Neuronal stem cell (in vitro differentiated cells): ENCODE data around the gene PRRC2C.

ENCODE experiments used
- DNase-seq: peaks from one replicate; pipeline ENCODE4 v3.0.0-alpha.2; 2013; ENCODE audit warnings: low spot score
- H2AFZ ChIP-seq: one replicate; pipeline ENCODE4 v1.6.1; 2013; ENCODE audit warnings: mild to moderate bottlenecking, low read length, inconsistent platforms
- H2AK5ac ChIP-seq: 2 replicates; pipeline ENCODE4 v1.6.1; 2013; ENCODE audit warnings: low read depth, mild to moderate bottlenecking, inconsistent platforms, low read length, moderate library complexity, mixed read lengths
- H2BK120ac ChIP-seq: 2 replicates; pipeline ENCODE4 v1.6.1; 2013; ENCODE audit warnings: low read depth, mild to moderate bottlenecking, inconsistent platforms, low read length, moderate library complexity, mixed read lengths
- H2BK12ac ChIP-seq: one replicate; pipeline ENCODE4 v1.6.1; 2013; ENCODE audit warnings: low read length, inconsistent platforms
- H2BK15ac ChIP-seq: 2 replicates; pipeline ENCODE4 v1.6.1; 2013; ENCODE audit warnings: mild to moderate bottlenecking, low read length, inconsistent platforms, mixed read lengths
- H2BK5ac ChIP-seq: one replicate; pipeline ENCODE4 v1.6.1; 2013; ENCODE audit warnings: inconsistent platforms, mild to moderate bottlenecking, low read length, moderate library complexity
- H3K14ac ChIP-seq: one replicate; pipeline ENCODE4 v1.6.1; 2013; ENCODE audit warnings: low read length, inconsistent platforms
- H3K18ac ChIP-seq: 2 replicates; pipeline ENCODE4 v1.6.1; 2013; ENCODE audit warnings: low read length, inconsistent platforms
- H3K23ac ChIP-seq: 2 replicates; pipeline ENCODE4 v1.6.1; 2013; ENCODE audit warnings: low read depth, mild to moderate bottlenecking, mixed read lengths, low read length, inconsistent platforms; ENCODE audit not compliant: poor library complexity
- H3K27ac ChIP-seq: replicated peaks from 3 replicates; pipeline ENCODE4 v1.5.1; 2013; ENCODE audit warnings: low read length, inconsistent platforms
- H3K27me3 ChIP-seq, 3 experiments: 2 replicates each; pipeline ENCODE4 v1.6.1; 2013; ENCODE audit warnings: low read length in 3 of 3, mild to moderate bottlenecking in 2 of 3, inconsistent platforms in 1 of 3, low read depth in 1 of 3, mixed read lengths in 1 of 3, moderate library complexity in 1 of 3; ENCODE audit not compliant: control insufficient read depth in 3 of 3, insufficient read depth in 3 of 3
- H3K36me3 ChIP-seq, 2 donors: replicated peaks in 1 of 2; 2 replicates each; pipeline ENCODE4 v1.6.1; 2013; ENCODE audit warnings: low read length in 2 of 2; ENCODE audit not compliant: control insufficient read depth in 2 of 2, insufficient read depth in 2 of 2
- H3K4ac ChIP-seq: 2 replicates; pipeline ENCODE4 v1.6.1; 2013; ENCODE audit warnings: inconsistent platforms, mild to moderate bottlenecking, low read length, moderate library complexity
- H3K4me1 ChIP-seq, 2 donors: 1 replicate in 1 of 2; 2 replicates in 1 of 2; pipeline ENCODE4 v1.6.1; 2013; ENCODE audit warnings: low read length in 2 of 2, low read depth in 1 of 2; ENCODE audit not compliant: control insufficient read depth in 2 of 2, insufficient read depth in 1 of 2
- H3K4me2 ChIP-seq: one replicate; pipeline ENCODE4 v1.6.1; 2013; ENCODE audit warnings: mild to moderate bottlenecking, low read length, inconsistent platforms; ENCODE audit not compliant: insufficient read depth, poor library complexity, severe bottlenecking
- H3K4me3 ChIP-seq, 2 donors: 2 replicates each; pipeline ENCODE4 v1.5.1; 2013; ENCODE audit warnings: low read length in 2 of 2, mild to moderate bottlenecking in 2 of 2, inconsistent platforms in 1 of 2, moderate library complexity in 1 of 2
- H3K79me1 ChIP-seq: one replicate; pipeline ENCODE4 v1.6.1; 2013; ENCODE audit warnings: low read depth, mild to moderate bottlenecking, inconsistent platforms, low read length, moderate library complexity
- H3K9ac ChIP-seq: one replicate; pipeline ENCODE4 v1.6.1; 2013; ENCODE audit warnings: mild to moderate bottlenecking, low read depth, low read length, inconsistent platforms; ENCODE audit not compliant: poor library complexity
- H3K9me3 ChIP-seq, 2 donors: replicated peaks in 1 of 2; 2 replicates each; pipeline versions ENCODE3 to v1.6.1; 2013; ENCODE audit warnings: low read length in 2 of 2, mild to moderate bottlenecking in 2 of 2, inconsistent platforms in 1 of 2, low read depth in 1 of 2, mixed read lengths in 1 of 2, moderate library complexity in 1 of 2; ENCODE audit not compliant: control insufficient read depth in 2 of 2, insufficient read depth in 1 of 2
- H4K8ac ChIP-seq: one replicate; pipeline ENCODE4 v1.6.1; 2013; ENCODE audit warnings: low read depth, mild to moderate bottlenecking, inconsistent platforms, low read length, moderate library complexity
- H4K91ac ChIP-seq: one replicate; pipeline ENCODE4 v1.6.1; 2013; ENCODE audit warnings: low read length, low read depth, mild to moderate bottlenecking, inconsistent platforms; ENCODE audit not compliant: poor library complexity
- WGBS, 2 donors: extraction: QIAGEN DNeasy Blood & Tissue Kit; methylation state at CpG; one replicate each; pipeline ENCODE4 v1.1.7; 2013; ENCODE audit warnings: missing lambda C conversion rate in 2 of 2, mixed read lengths in 1 of 2; ENCODE audit not compliant: insufficient read length in 2 of 2, insufficient replicate concordance in 1 of 2; ENCODE audit errors: extremely low coverage in 2 of 2; 5-methylcytosine and 5-hydroxymethylcytosine counted together

The PRRC2C gene

GRCh38 chr1:171506525-171507304 lies 21.4 kb downstream of the PRRC2C start:
- Histone ChIP-seq H3K9me3 (no peaks in the 10 kb centered on the region), H3K14ac (no peak overlapping the region), H2BK5ac (no peak overlapping the region), H2BK15ac (no peak overlapping the region), H2AFZ (no peak overlapping the region), H3K36me3 (peaks cover 2 to 25% of the 10 kb centered on the region in 2 donors), H3K4me3 (no peak overlapping the region), H4K8ac (no peak overlapping the region), H3K27ac (no peak overlapping the region), H3K4me2 (no peak overlapping the region), H3K18ac (no peak overlapping the region), H3K23ac (no peak overlapping the region), H4K91ac (no peak overlapping the region), H2BK120ac (no peak overlapping the region), H3K4me1 (peaks cover 3% of the 10 kb centered on the region in 2 donors), H2BK12ac (no peak overlapping the region), H2AK5ac (no peak overlapping the region), H3K27me3 (no peaks in the 10 kb centered on the region), H3K79me1 (no peaks in the 10 kb centered on the region), H3K9ac (no peak overlapping the region), H3K4ac (no peak overlapping the region)
- WGBS, 2 donors = no CpG with 5 or more reads among the region's 1 CpG
- DNase-seq = no peak

- Histone ChIP-seq H3K36me3 (peaks cover 2 to 26% of the 10 kb centered on the region in 2 donors), H3K27ac (no peak overlapping the region), H3K4me2 (no peak overlapping the region), H2BK15ac (no peak overlapping the region), H2BK5ac (no peak overlapping the region), H3K4me3 (no peak overlapping the region), H3K23ac (no peak overlapping the region), H3K14ac (no peak overlapping the region), H3K79me1 (no peaks in the 10 kb centered on the region), H4K91ac (no peak overlapping the region), H3K4ac (no peak overlapping the region), H3K9me3 (no peaks in the 10 kb centered on the region), H3K9ac (no peak overlapping the region), H3K4me1 (peaks cover 3% of the 10 kb centered on the region in 2 donors), H4K8ac (no peak overlapping the region), H3K27me3 (no peaks in the 10 kb centered on the region), H2BK12ac (no peak overlapping the region), H2AFZ (no peak overlapping the region), H3K18ac (no peak overlapping the region), H2AK5ac (no peak overlapping the region), H2BK120ac (no peak overlapping the region)
- WGBS, 2 donors = no CpG with 5 or more reads among the region's 4 CpGs
- no peak for DNase-seq
Observed at GRCh38 chr1:171507435-171507834, 22.1 kb downstream of the PRRC2C start.

GRCh38 chr1:171509191-171509590 lies 23.9 kb downstream of the PRRC2C start:
- Histone ChIP-seq H3K4me2 (no peak overlapping the region), H2BK5ac (no peak overlapping the region), H3K4ac (no peak overlapping the region), H3K18ac (no peak overlapping the region), H2BK12ac (no peak overlapping the region), H3K9me3 (no peaks in the 10 kb centered on the region), H3K79me1 (no peaks in the 10 kb centered on the region), H3K4me3 (no peak overlapping the region), H4K91ac (no peak overlapping the region), H2BK120ac (no peak overlapping the region), H2AK5ac (no peak overlapping the region), H4K8ac (no peak overlapping the region), H3K14ac (no peak overlapping the region), H3K4me1 (peaks cover 3% of the 10 kb centered on the region in 2 donors), H3K27me3 (no peaks in the 10 kb centered on the region), H2AFZ (no peak overlapping the region), H3K36me3 (peaks cover 2 to 31% of the 10 kb centered on the region in 2 donors), H3K23ac (no peak overlapping the region), H3K27ac (no peak overlapping the region), H2BK15ac (no peak overlapping the region), H3K9ac (no peak overlapping the region)
- no peak for DNase-seq

GRCh38 chr1:171513743-171514142 lies 28.4 kb downstream of the PRRC2C start:
- H2BK5ac ChIP-seq = no peak overlapping the region
- no peak overlapping the region for H4K91ac ChIP-seq
- no CpG with 5 or more reads among the region's 1 CpG for WGBS, 2 donors
- H3K14ac ChIP-seq = no peak overlapping the region
- H3K27ac ChIP-seq = no peak overlapping the region
- no peak overlapping the region for H3K9ac ChIP-seq
- no peak overlapping the region for H3K4ac ChIP-seq
- H4K8ac ChIP-seq = no peak overlapping the region
- no peaks in the 10 kb centered on the region for H3K4me1 ChIP-seq
- H2BK12ac ChIP-seq = no peak overlapping the region
- H3K4me2 ChIP-seq = no peak overlapping the region
- H3K23ac ChIP-seq = no peak overlapping the region
- H2BK120ac ChIP-seq = no peak overlapping the region
- H2AFZ ChIP-seq = no peak overlapping the region
- DNase-seq = no peak
- H2AK5ac ChIP-seq = no peak overlapping the region
- peaks cover 15 to 71% of the 10 kb centered on the region in 2 donors for H3K36me3 ChIP-seq
- no peaks in the 10 kb centered on the region for H3K79me1 ChIP-seq
- no peak overlapping the region for H2BK15ac ChIP-seq
- no peaks in the 10 kb centered on the region for H3K9me3 ChIP-seq
- no peak overlapping the region for H3K4me3 ChIP-seq
- no peaks in the 10 kb centered on the region for H3K27me3 ChIP-seq
- no peak overlapping the region for H3K18ac ChIP-seq
